H1 (cell line): ENCODE data around the gene TIAM2.

ENCODE experiments used
- ATF2 ChIP-seq: IDR thresholded peaks from 2 replicates; pipeline ENCODE4 v1.6.1; 2012; ENCODE audit warnings: low read length, inconsistent platforms
- CTCF ChIP-seq, 3 experiments: IDR thresholded peaks; 1 replicate in 2 of 3; 2 replicates in 1 of 3; pipeline versions ENCODE4 v1.5.1 to v1.6.1; 2011; ENCODE audit warnings: low read length in 3 of 3, mild to moderate bottlenecking in 3 of 3, inconsistent platforms in 2 of 3, low read depth in 1 of 3, moderate library complexity in 1 of 3; ENCODE audit not compliant: insufficient read depth in 1 of 3; ENCODE audit errors: control extremely low read depth in 1 of 3
- HDAC2 ChIP-seq, 2 experiments: fragments of 300-600 bp in 1 of 2; sonication (generic) in 1 of 2; IDR thresholded peaks; 2 replicates each; pipeline ENCODE4 v1.6.1; 2011 to 2012; ENCODE audit warnings: low read depth in 2 of 2, low read length in 2 of 2, mild to moderate bottlenecking in 2 of 2, moderate library complexity in 2 of 2, borderline replicate concordance in 1 of 2, inconsistent platforms in 1 of 2

GRCh38 chr6:155260686-155261085 lies 265.6 kb downstream of the TIAM2 start:
- TF ChIP-seq HDAC2 (IDR thresholded peaks at IDR 0.05; ENCODE audit: borderline replicate concordance in 1 of 2, low read depth in 2 of 2, low read length in 2 of 2) = no peak
- no peak for TF ChIP-seq CTCF (IDR thresholded peaks at IDR 0.05; ENCODE audit: control extremely low read depth in 1 of 3, insufficient read depth in 1 of 3, low read depth in 1 of 3, low read length in 3 of 3)
- no peak for TF ChIP-seq ATF2
